Tibial nerve (tissue), 4 donors: ENCODE measurements around the gene RAB24. TPM values are rescaled to one million over a fixed set of nuclear protein-coding genes. Genes with fewer than 3 reads are reported as not detected.
"Not testable (repeated sequence)": the region's sequence is repeated elsewhere in the genome, so short reads cannot be mapped to it uniquely, and the experiment has no call there.

Source experiments
- DNase-seq, 2 donors: peaks; one replicate each; pipeline ENCODE4 v3.0.0-alpha.2; 2019; ENCODE audit warnings: low spot score in 2 of 2
- H3K27ac ChIP-seq, 4 donors: fragments of 200-600 bp; sonication (generic) in 3 of 4; one replicate each; pipeline ENCODE4 v1.5.1; 2017 to 2019; ENCODE audit warnings: mild to moderate bottlenecking in 1 of 4
- H3K27me3 ChIP-seq, 2 donors: fragments of 200-600 bp; sonication (generic) in 1 of 2; one replicate each; pipeline versions ENCODE4 v1.5.1 to v1.6.0; 2017 to 2019
- H3K36me3 ChIP-seq, 3 donors: fragments of 200-600 bp; sonication (generic); one replicate each; pipeline ENCODE4 v1.5.1; 2018 to 2019
- H3K4me1 ChIP-seq, 4 donors: fragments of 200-600 bp; sonication (generic) in 3 of 4; one replicate each; pipeline ENCODE4 v1.5.1; 2017 to 2019
- H3K4me3 ChIP-seq, 4 donors: fragments of 200-600 bp; sonication (generic) in 3 of 4; one replicate each; pipeline ENCODE4 v1.5.1; 2017 to 2019; ENCODE audit warnings: mild to moderate bottlenecking in 1 of 4, moderate library complexity in 1 of 4
- H3K9me3 ChIP-seq, 4 donors: fragments of 200-600 bp; sonication (generic) in 3 of 4; one replicate each; pipeline ENCODE4 v1.5.1; 2017 to 2019
- CTCF ChIP-seq, 5 experiments: fragments of 200-600 bp in 3 of 5; fragments of 450-650 bp in 2 of 5; sonication (generic) in 3 of 5; IDR thresholded peaks; one replicate each; pipeline ENCODE4 v1.5.1; 2016 to 2019; ENCODE audit warnings: antibody characterized with exemption in 5 of 5, mild to moderate bottlenecking in 3 of 5, moderate library complexity in 2 of 5
- EP300 ChIP-seq, 2 donors: sonication (generic); formaldehyde crosslinking; IDR thresholded peaks; one replicate each; pipeline ENCODE4 v1.6.1; 2017; ENCODE audit warnings: antibody characterized with exemption in 2 of 2, mild to moderate bottlenecking in 1 of 2
- POLR2A ChIP-seq, 2 donors: fragments of 450-650 bp; IDR thresholded peaks; one replicate each; pipeline ENCODE4 v1.6.1; 2017; ENCODE audit warnings: antibody characterized with exemption in 2 of 2, mild to moderate bottlenecking in 2 of 2, moderate library complexity in 2 of 2
- WGBS, 2 donors: methylation state at CpG; one replicate each; pipeline ENCODE4 v1.1.5; 2018; 5-methylcytosine and 5-hydroxymethylcytosine counted together
- total RNA-seq, 4 donors: library from RNA; depleted of rRNA; stranded (reverse); fragments of >200 nt; gene quantifications; one replicate each; pipeline ENCODE4 v1.1.0, GENCODE V29; 2016

Gene RAB24
- total RNA-seq, 4 donors from 2014 or later, result 24.1 to 56.7 (median 35.4) TPM

- H3K9me3 ChIP-seq, result no peaks in the 10 kb centered on the region
- H3K4me1 ChIP-seq, result peaks cover 0 to 55% (median 31%) of the 10 kb centered on the region in 4 donors
- TF ChIP-seq EP300 (IDR thresholded peaks at IDR 0.05) (no peak), CTCF (IDR thresholded peaks at IDR 0.05) (no peak), POLR2A (IDR thresholded peaks at IDR 0.05) (no peak)
- H3K4me3 ChIP-seq, result no peak overlapping the region
- peaks cover 0 to 38% (median 0%) of the 10 kb centered on the region in 3 donors for H3K36me3 ChIP-seq
- H3K27ac ChIP-seq, result no peak overlapping the region
- DNase-seq, result no peak
- 80 to 81% methylated on average over 32 to 43 of the region's 43 CpGs for WGBS, 2 donors
- no peaks in the 10 kb centered on the region for H3K27me3 ChIP-seq
Observed at GRCh38 chr5:177307544-177308363, 4.2 kb upstream of the RAB24 start.

- Histone ChIP-seq H3K27me3 (no peaks in the 10 kb centered on the region), H3K36me3 (peaks cover 0 to 38% (median 0%) of the 10 kb centered on the region in 3 donors), H3K27ac (no peak overlapping the region), H3K4me3 (no peak overlapping the region), H3K9me3 (no peaks in the 10 kb centered on the region), H3K4me1 (peaks cover 0 to 55% (median 33%) of the 10 kb centered on the region in 4 donors)
- DNase-seq, result no peak
- 68 to 76% methylated on average over 14 of the region's 15 CpGs for WGBS, 2 donors
- TF ChIP-seq CTCF (IDR thresholded peaks at IDR 0.05), result no peak
- TF ChIP-seq EP300 (IDR thresholded peaks at IDR 0.05), result peak in 1 of 2 donors; percentile 65
Observed at GRCh38 chr5:177306674-177307543, 3.4 kb upstream of the RAB24 start.

- H3K9me3 ChIP-seq, H3K27ac ChIP-seq, H3K27me3 ChIP-seq, DNase-seq, H3K4me3 ChIP-seq: not testable (repeated sequence)
- peaks cover 0 to 44% (median 0%) of the 10 kb centered on the region in 3 donors for H3K36me3 ChIP-seq
- WGBS, 2 donors, result 80 to 94% methylated on average over 11 of the region's 11 CpGs
- peaks cover 0 to 55% (median 33%) of the 10 kb centered on the region in 4 donors for H3K4me1 ChIP-seq
Observed at GRCh38 chr5:177306103-177306640, 2.7 kb upstream of the RAB24 start.

- 32 to 40% methylated on average over 17 to 19 of the region's 19 CpGs for WGBS, 2 donors
- DNase-seq, result no peak
- TF ChIP-seq CTCF (IDR thresholded peaks at IDR 0.05) (no peak), POLR2A (IDR thresholded peaks at IDR 0.05) (no peak), EP300 (IDR thresholded peaks at IDR 0.05) (no peak)
- no peaks in the 10 kb centered on the region for H3K9me3 ChIP-seq
- peaks cover 0 to 62% (median 41%) of the 10 kb centered on the region in 4 donors for H3K4me1 ChIP-seq
- peak overlapping the region in 2 of 4 donors; percentile 87 to 89 for H3K27ac ChIP-seq
- H3K27me3 ChIP-seq, result no peaks in the 10 kb centered on the region
- peaks cover 0 to 45% (median 0%) of the 10 kb centered on the region in 3 donors for H3K36me3 ChIP-seq
- H3K4me3 ChIP-seq, result peak overlapping the region; percentile 56 to 94 (median 74)
Observed at GRCh38 chr5:177304392-177305119, 1.0 kb upstream of the RAB24 start.

- WGBS, 2 donors, result 0 to 1% methylated on average over 14 to 25 of the region's 25 CpGs
- no peak for DNase-seq
- Histone ChIP-seq H3K9me3 (no peaks in the 10 kb centered on the region), H3K36me3 (peaks cover 0 to 41% (median 0%) of the 10 kb centered on the region in 3 donors), H3K4me3 (peak overlapping the region; percentile 56 to 94 (median 74)), H3K27me3 (no peaks in the 10 kb centered on the region), H3K4me1 (peaks cover 0 to 65% (median 42%) of the 10 kb centered on the region in 4 donors), H3K27ac (peak overlapping the region; percentile 18 to 89 (median 76))
- TF ChIP-seq CTCF (IDR thresholded peaks at IDR 0.05) (no peak), POLR2A (IDR thresholded peaks at IDR 0.05) (peak in 1 of 2 donors; percentile 25)
Observed at GRCh38 chr5:177303925-177304391, 439 bp upstream of the RAB24 start.
